SK-N-SH treated with all-trans-retinoic acid at 6 μM for 48 hours (cell line): Measurements from ENCODE around the gene TMEM132D.

Experiments
- ARNTL ChIP-seq: fragments of 450-650 bp; formaldehyde crosslinking; IDR thresholded peaks from 2 replicates; pipeline ENCODE4 v1.5.0; 2020; ENCODE audit warnings: low read depth, mild to moderate bottlenecking, moderate library complexity, borderline replicate concordance
- CREB5 ChIP-seq: fragments of 250-450 bp; sonication (Bioruptor Pico); IDR thresholded peaks from 2 replicates; pipeline ENCODE4 v1.5.1; 2020; ENCODE audit warnings: low read depth, mild to moderate bottlenecking, moderate library complexity
- CSDC2 ChIP-seq: fragments of 250-450 bp; sonication (Bioruptor Pico); IDR thresholded peaks from 2 replicates; pipeline ENCODE4 v1.5.0; 2020; ENCODE audit warnings: mild to moderate bottlenecking, moderate library complexity
- GLIS3 ChIP-seq: fragments of 250-450 bp; sonication (Bioruptor Pico); IDR thresholded peaks from 2 replicates; pipeline ENCODE4 v1.5.0; 2020; ENCODE audit warnings: mild to moderate bottlenecking, moderate library complexity
- PATZ1 ChIP-seq: fragments of 250-450 bp; sonication (Bioruptor Pico); IDR thresholded peaks from 2 replicates; pipeline ENCODE4 v1.8.0; 2020; ENCODE audit warnings: mild to moderate bottlenecking, moderate library complexity, borderline replicate concordance
- TCF4 ChIP-seq: fragments of 250-450 bp; sonication (Bioruptor Pico); IDR thresholded peaks from 2 replicates; pipeline ENCODE4 v1.8.0; 2021; ENCODE audit warnings: mild to moderate bottlenecking, moderate library complexity, borderline replicate concordance
- ZFP30 ChIP-seq: fragments of 450-650 bp; formaldehyde crosslinking; IDR thresholded peaks from 2 replicates; pipeline ENCODE4 v1.5.0; 2022; ENCODE audit warnings: mild to moderate bottlenecking, moderate library complexity
- ZNF565 ChIP-seq: fragments of 450-650 bp; formaldehyde crosslinking; conservative IDR thresholded peaks from 2 replicates; pipeline ENCODE4 v1.5.0; 2020; ENCODE audit warnings: low read depth, mild to moderate bottlenecking, moderate library complexity

- no peak for TF ChIP-seq CSDC2 (CRISPR knock-in tag)
- TF ChIP-seq ZNF565 (CRISPR knock-in tag) = no peak
- TF ChIP-seq ZFP30 = no peak
- TF ChIP-seq CREB5 = no peak
- TF ChIP-seq ARNTL = no peak
- no peak for TF ChIP-seq PATZ1 (CRISPR knock-in tag)
- TF ChIP-seq TCF4 (CRISPR knock-in tag) = no peak
- no peak for TF ChIP-seq GLIS3
These were observed 227.4 kb downstream of the TMEM132D start for GRCh38 chr12:129676411-129676810.
